IgD-negative memory B cell (primary cell): ENCODE data around the gene TPPP. TPM values are rescaled to one million over a fixed set of nuclear protein-coding genes. Genes with fewer than 3 reads are reported as not detected.

ENCODE experiments used
- H3K27ac Mint-ChIP-seq, 3 donors: one replicate each; pipeline ENCODE4 v1.8.0; 2020 to 2022; ENCODE audit warnings: mild to moderate bottlenecking in 3 of 3, mixed read lengths in 3 of 3, moderate library complexity in 1 of 3
- H3K27me3 Mint-ChIP-seq: one replicate; pipeline ENCODE4 v1.8.0; 2021; ENCODE audit warnings: mixed read lengths
- H3K36me3 Mint-ChIP-seq: one replicate; pipeline ENCODE4 v1.8.0; 2020; ENCODE audit warnings: mild to moderate bottlenecking, mixed read lengths
- H3K4me1 Mint-ChIP-seq, 3 donors: one replicate each; pipeline ENCODE4 v1.8.0; 2020 to 2022; ENCODE audit warnings: mixed read lengths in 3 of 3, mild to moderate bottlenecking in 1 of 3
- H3K4me3 Mint-ChIP-seq, 4 donors: one replicate each; pipeline ENCODE4 v1.8.0; 2020 to 2022; ENCODE audit warnings: mild to moderate bottlenecking in 4 of 4, mixed read lengths in 4 of 4, moderate library complexity in 3 of 4
- H3K9me3 Mint-ChIP-seq, 3 donors: one replicate each; pipeline ENCODE4 v1.8.0; 2020 to 2021; ENCODE audit warnings: mixed read lengths in 3 of 3, mild to moderate bottlenecking in 1 of 3
- polyA plus RNA-seq: library from polyadenylated mRNA; unstranded; fragments of 300-500 nt; fragmentation: Illumina TruSeq; gene quantifications from one replicate; pipeline ENCODE4 v1.2.3, GENCODE V29; 2021

Gene TPPP
- polyA plus RNA-seq, 1 donor from 2014 or later: not detected

DNA sequence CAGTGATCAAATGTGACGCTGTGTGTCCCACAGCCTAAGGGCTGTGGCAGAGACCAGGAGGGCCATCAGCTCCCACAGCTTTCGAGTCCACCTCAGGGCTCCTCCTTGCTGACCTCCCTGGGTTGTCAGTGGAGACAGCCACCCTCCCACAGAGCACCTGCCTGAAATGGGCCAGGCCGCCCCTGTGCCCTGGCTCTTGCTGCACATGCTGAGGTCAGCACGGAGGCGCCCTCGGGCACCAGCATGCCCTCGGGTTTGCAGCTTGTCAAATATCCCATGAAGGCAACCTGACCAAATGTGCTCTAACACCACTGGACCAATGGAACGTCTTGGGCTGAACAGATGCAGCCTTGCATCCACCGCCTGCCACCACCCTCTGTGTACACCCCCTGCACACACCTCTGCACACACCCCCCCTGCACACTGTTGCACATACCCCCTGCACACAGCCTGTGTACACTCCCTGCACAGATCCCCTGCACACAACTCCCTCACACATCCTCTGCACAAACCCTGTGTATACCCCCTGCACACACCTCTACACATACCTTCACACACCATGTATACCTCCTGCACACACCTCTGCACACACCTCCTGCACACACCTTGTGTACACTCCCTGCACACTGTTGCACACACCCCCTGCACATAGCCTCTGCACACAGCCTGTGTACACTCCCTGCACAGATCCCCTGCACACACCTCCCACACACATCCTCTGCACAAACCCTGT is 83.0 kb downstream of the TPPP start:
- H3K9me3 Mint-ChIP-seq: no peaks in the 10 kb centered on the region
- H3K27me3 Mint-ChIP-seq: peaks cover 10% of the 10 kb centered on the region
- peak overlapping the region in 1 of 4 donors; percentile 90 for H3K4me3 Mint-ChIP-seq
- H3K27ac Mint-ChIP-seq: peak overlapping the region in 1 of 3 donors; percentile 69
- H3K4me1 Mint-ChIP-seq: peaks cover 15 to 25% (median 24%) of the 10 kb centered on the region in 3 donors
- H3K36me3 Mint-ChIP-seq: peaks cover 1% of the 10 kb centered on the region

Other genes with a start within 250 kb of the TPPP start
- gene SLC9A3, start 168.9 kb downstream of the TPPP start, polyA plus RNA-seq: 1.2 TPM
- gene CEP72, start 81.0 kb downstream of the TPPP start, polyA plus RNA-seq: 5.4 TPM
- gene ZDHHC11B, start 91.4 kb upstream of the TPPP start, polyA plus RNA-seq: not detected
- gene ZDHHC11, start 157.6 kb upstream of the TPPP start, polyA plus RNA-seq: not detected
- 19.3 TPM for gene BRD9, start 199.4 kb upstream of the TPPP start, polyA plus RNA-seq
- gene TRIP13, start 199.5 kb upstream of the TPPP start, polyA plus RNA-seq: 1.6 TPM